Activated CD8-positive, alpha-beta memory T cell treated with anti-CD3 and anti-CD28 coated beads, Interleukin-2, amount 10 ng/mL, durations not matched to agents 7 days and 5 days (primary cell): Measurements from ENCODE around the gene B4GALT3. TPM values are rescaled to one million over a fixed set of nuclear protein-coding genes. Genes with fewer than 3 reads are reported as not detected.

ENCODE experiments used
- ATAC-seq: fragments of 150-1000 bp; cut with Tn5 transposase; one replicate; pipeline ENCODE4 v1.10.0; 2021; ENCODE audit warnings: moderate library complexity
- CTCF ChIA-PET: fragments of 350-600 bp; sonication (Branson Sonifier 250); formaldehyde crosslinking; loops from one replicate; lab custom pipeline; 2021; ENCODE audit warnings: antibody characterized with exemption; lab: Charles Lee
- DNase-seq: peaks from one replicate; pipeline ENCODE4 v3.0.0-alpha.2; 2020
- H3K27ac Mint-ChIP-seq: one replicate; pipeline ENCODE4 v1.8.0; 2021; ENCODE audit warnings: mild to moderate bottlenecking, mixed read lengths
- H3K27me3 Mint-ChIP-seq: one replicate; pipeline ENCODE4 v1.8.0; 2021; ENCODE audit warnings: mixed read lengths
- H3K36me3 Mint-ChIP-seq: one replicate; pipeline ENCODE4 v1.8.0; 2021; ENCODE audit warnings: mild to moderate bottlenecking, mixed read lengths
- H3K4me1 Mint-ChIP-seq: one replicate; pipeline ENCODE4 v1.8.0; 2021; ENCODE audit warnings: mixed read lengths
- H3K4me3 Mint-ChIP-seq: one replicate; pipeline ENCODE4 v1.8.0; 2021; ENCODE audit warnings: mild to moderate bottlenecking, moderate library complexity, mixed read lengths
- H3K9me3 Mint-ChIP-seq: one replicate; pipeline ENCODE4 v1.8.0; 2022; ENCODE audit warnings: low read depth, mixed read lengths
- total RNA-seq, 2 experiments: library from RNA; stranded (reverse); gene quantifications; one replicate each; pipeline ENCODE4 v1.2.3, GENCODE V29; 2021

B4GALT3 gene
- total RNA-seq, 2 experiments from 2014 or later, result 47.0 to 53.5 TPM

DNA sequence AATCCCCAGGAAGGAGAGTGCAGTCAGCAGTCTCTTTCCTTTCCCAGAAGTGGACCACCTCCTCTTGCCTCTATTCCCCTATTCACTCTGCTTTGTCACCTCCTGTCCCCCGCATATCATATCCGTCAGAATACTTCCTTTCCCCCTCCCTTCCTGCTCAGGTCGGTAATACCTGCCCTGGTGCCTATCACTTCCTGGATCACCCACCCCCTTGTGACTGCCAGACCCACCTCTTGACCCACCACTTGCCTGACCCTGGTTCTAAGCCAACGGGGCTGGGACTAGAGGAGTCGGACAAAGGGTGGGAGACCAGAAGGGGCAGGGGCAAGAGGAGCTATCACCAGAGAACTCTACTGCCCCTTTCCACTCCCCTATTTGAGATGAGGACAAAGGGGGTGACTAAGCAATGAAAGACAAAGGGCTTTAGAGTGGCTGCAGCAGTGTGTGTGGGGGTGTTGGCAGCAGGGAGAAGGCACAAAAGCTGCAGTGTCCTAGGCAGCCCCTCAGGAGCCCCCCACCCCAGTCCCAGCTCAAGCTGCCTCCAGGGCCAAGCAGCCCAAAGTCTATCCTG lies 23.2 kb upstream of the B4GALT3 start:
- Mint-ChIP-seq H3K36me3 (peaks cover 21% of the 10 kb centered on the region), H3K4me3 (no peak overlapping the region), H3K4me1 (peaks cover 62% of the 10 kb centered on the region), H3K27ac (peak overlapping the region; percentile 95), H3K27me3 (no peaks in the 10 kb centered on the region), H3K9me3 (no peaks in the 10 kb centered on the region)
- CTCF ChIA-PET, result interaction anchor here (1.0 to 7.0 kb wide), 9 partner anchors 8 to 182 kb away, joined by 3 to 89 read pairs (median 23); partner anchors contain the start of genes APOA2, B4GALT3, PPOX and TOMM40L
- DNase-seq (no peak), ATAC-seq (no peak)

GRCh38 chr1:161199506-161200139 lies 22.3 kb upstream of the B4GALT3 start:
- peaks cover 64% of the 10 kb centered on the region for H3K4me1 Mint-ChIP-seq
- H3K4me3 Mint-ChIP-seq, result no peak overlapping the region
- no peaks in the 10 kb centered on the region for H3K27me3 Mint-ChIP-seq
- H3K36me3 Mint-ChIP-seq, result peaks cover 15% of the 10 kb centered on the region
- no peaks in the 10 kb centered on the region for H3K9me3 Mint-ChIP-seq
- H3K27ac Mint-ChIP-seq, result peak overlapping the region; percentile 95
- DNase-seq (no peak), ATAC-seq (no peak)
- CTCF ChIA-PET, result interaction anchor here (1.0 to 3.9 kb wide), 4 partner anchors 14 to 107 kb away, joined by 3 to 14 read pairs (median 4); partner anchors contain the start of genes PPOX and TOMM40L

DNA sequence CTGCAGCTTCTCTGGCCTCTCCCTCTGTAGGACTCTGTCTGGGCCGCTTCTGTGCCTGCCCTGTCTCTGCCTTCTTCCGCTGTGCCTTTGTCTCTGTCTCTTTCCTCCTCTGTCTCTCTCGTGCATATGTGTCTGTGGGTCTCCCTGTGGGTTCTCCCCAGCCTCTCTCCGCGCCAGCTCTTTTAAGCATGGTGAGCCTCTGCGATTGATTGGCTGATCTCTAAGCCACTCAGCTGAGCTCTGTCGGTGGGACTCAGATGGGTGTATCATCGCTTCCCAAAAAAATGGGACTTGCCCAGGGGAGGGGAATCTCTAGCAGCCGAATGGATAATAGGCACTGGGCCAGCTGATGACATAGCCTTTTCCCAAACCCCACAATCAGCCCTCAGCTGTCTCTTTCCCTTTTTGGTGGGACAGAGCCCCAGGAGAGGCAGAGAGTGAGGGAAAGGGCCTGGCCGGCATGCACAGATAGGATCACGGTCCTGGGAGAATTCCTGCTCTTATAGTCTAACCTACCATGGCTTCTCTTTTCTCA lies 21.7 kb upstream of the B4GALT3 start, which contains the start of gene ADAMTS4:
TSS of gene ADAMTS4 (minus strand) at position 158 of the 535 bp plus-strand sequence. CDS start 427 bp downstream, outside the sequence.
- DNase-seq (no peak), ATAC-seq (no peak)
- Mint-ChIP-seq H3K36me3 (peaks cover 9% of the 10 kb centered on the region), H3K27me3 (no peaks in the 10 kb centered on the region), H3K27ac (peak within 1 kb of the TSS; percentile 95), H3K9me3 (no peaks in the 10 kb centered on the region), H3K4me1 (peaks cover 60% of the 10 kb centered on the region), H3K4me3 (no peak within 1 kb of the TSS)
- CTCF ChIA-PET, result interaction anchor here (0.9 to 2.3 kb wide), 6 partner anchors 18 to 183 kb away, joined by 3 to 6 read pairs (median 3); partner anchors contain the start of genes PPOX and TOMM40L

DNA sequence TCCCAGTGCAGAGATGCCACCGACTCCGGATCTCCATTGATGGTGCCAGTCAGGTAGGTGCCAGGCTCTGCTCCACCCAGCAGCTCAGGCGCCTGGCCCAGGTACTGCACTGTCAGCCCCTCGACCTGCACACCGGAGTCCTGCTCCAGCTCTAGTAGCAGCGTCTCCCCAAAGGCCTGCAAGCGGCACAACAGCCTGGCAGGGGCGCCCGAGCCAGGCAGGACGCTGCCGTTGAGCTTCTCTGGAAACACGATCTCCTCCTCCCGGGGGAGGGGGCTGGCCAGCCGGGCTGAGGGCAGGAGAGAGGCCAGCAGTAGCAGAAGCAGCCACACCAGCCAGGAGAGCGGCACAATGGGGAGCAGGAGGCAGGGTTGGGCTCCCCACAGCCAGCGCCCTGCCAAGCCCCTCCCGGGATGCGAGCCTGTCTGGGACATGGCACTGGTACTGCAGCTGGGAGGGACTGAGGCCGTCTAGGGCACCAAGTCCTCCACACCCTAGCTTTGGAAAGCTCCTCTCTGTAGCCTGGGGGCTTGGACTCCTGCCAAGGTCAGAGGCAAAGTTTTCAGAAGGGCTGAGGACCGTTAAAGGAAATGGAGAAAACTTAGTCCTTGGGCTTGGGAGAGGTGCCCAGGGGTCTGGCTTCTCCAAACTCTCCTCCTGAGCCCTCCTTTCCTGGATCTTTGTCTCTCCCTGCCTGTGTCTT lies 21.0 kb upstream of the B4GALT3 start:
- no peak overlapping the region for H3K4me3 Mint-ChIP-seq
- no peaks in the 10 kb centered on the region for H3K9me3 Mint-ChIP-seq
- no peaks in the 10 kb centered on the region for H3K27me3 Mint-ChIP-seq
- DNase-seq (no peak), ATAC-seq (no peak)
- H3K27ac Mint-ChIP-seq, result no peak overlapping the region
- H3K36me3 Mint-ChIP-seq, result peaks cover 4% of the 10 kb centered on the region
- H3K4me1 Mint-ChIP-seq, result peaks cover 54% of the 10 kb centered on the region
- CTCF ChIA-PET, result interaction anchor here (0.9 to 2.3 kb wide), 5 partner anchors 17 to 183 kb away, joined by 3 to 6 read pairs (median 3); partner anchors contain the start of genes PPOX and TOMM40L

GRCh38 chr1:161197560-161198193 lies 20.4 kb upstream of the B4GALT3 start:
- peaks cover 53% of the 10 kb centered on the region for H3K4me1 Mint-ChIP-seq

DNA sequence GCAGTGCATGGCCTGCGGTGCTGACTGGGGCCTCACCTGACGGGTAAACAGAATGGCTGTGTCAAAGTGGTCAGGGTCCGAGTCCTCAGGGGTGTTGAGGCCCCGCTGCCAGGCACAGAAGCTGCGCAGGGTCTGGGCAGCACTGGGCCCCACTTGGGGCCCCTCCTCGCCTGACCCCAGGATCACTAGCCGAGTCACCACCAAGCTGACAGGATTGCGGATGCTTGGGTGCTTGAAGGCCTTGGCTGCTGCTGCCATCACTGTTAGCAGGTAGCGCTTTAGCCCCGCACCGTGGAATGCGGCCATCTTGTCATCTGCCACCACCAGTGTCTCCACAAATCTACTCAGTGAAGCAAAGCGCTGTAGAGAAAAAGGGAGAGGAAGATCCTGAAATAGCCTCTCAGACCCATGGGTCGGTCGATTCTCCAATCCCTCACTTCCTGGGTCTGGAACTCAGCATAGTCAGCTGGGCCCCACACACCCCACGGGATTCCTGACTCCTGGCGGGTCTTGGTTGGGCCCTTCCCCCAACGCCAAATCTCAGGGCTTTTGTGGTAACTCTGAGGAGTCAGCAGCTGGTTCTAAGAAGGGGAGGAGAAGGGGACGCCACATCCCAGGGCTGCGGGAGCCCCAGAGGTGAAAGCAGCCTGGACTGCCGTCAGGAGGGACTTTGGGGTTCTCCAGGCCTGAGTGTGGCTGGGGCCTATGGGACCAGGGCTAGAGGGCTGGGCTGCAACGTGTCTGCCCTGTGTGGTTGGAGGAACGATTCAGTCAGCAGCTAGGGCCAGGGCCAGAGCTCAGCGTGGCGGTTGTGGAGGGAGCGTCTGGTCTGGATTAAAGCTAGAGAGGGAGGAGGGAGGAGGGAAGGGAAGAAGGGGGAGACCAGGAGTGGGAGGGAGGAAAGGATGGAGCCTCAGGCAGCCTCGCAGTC lies 19.5 kb upstream of the B4GALT3 start:
- Mint-ChIP-seq H3K9me3 (no peaks in the 10 kb centered on the region), H3K4me3 (no peak overlapping the region), H3K4me1 (peaks cover 59% of the 10 kb centered on the region), H3K36me3 (no peaks in the 10 kb centered on the region), H3K27ac (no peak overlapping the region), H3K27me3 (no peaks in the 10 kb centered on the region)
- CTCF ChIA-PET, result interaction anchor here (2.3 kb wide), 1 partner anchor 29 kb away, joined by 6 read pairs; the partner anchor contains the start of gene TOMM40L
- DNase-seq (no peak), ATAC-seq (no peak)

More at GRCh38 chr1:161197560-161198193, 20.4 kb upstream of the B4GALT3 start:
- no peaks in the 10 kb centered on the region for H3K27me3 Mint-ChIP-seq
- H3K36me3 Mint-ChIP-seq, result peaks cover 2% of the 10 kb centered on the region
- H3K9me3 Mint-ChIP-seq, result no peaks in the 10 kb centered on the region
- DNase-seq (no peak), ATAC-seq (no peak)
- no peak overlapping the region for H3K27ac Mint-ChIP-seq
- CTCF ChIA-PET, result interaction anchor here (1.0 to 2.3 kb wide), 2 partner anchors 28 to 32 kb away, joined by 3 to 6 read pairs; partner anchors contain the start of genes PPOX and TOMM40L
- no peak overlapping the region for H3K4me3 Mint-ChIP-seq

DNA sequence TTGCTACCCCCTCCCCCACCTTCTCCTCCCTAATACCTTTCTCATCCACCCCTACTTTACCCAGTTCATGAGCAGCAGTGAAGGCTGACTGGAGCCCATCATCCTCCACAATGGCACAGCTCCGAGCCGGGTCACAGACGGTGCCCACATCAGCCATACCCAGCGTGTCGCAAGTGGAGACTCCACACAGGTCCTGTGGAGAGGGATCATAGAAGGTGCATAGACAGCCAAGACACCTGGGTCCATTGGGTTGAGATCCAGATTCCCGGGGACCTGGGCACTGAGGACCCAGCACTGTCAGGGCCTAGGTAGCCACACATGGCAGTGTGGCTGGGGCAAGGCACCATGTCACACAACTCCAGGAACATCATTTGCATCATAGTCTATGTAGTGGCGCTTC lies 18.8 kb upstream of the B4GALT3 start:
- CTCF ChIA-PET, result interaction anchor here (7.0 kb wide), 1 partner anchor 7 kb away, joined by 58 read pairs; the partner anchor contains the start of gene NDUFS2
- no peak overlapping the region for H3K27ac Mint-ChIP-seq
- H3K27me3 Mint-ChIP-seq, result no peaks in the 10 kb centered on the region
- H3K9me3 Mint-ChIP-seq, result no peaks in the 10 kb centered on the region
- ATAC-seq, result no peak
- peaks cover 52% of the 10 kb centered on the region for H3K4me1 Mint-ChIP-seq
- no peak overlapping the region for H3K4me3 Mint-ChIP-seq
- H3K36me3 Mint-ChIP-seq, result no peaks in the 10 kb centered on the region
- no peak for DNase-seq

DNA sequence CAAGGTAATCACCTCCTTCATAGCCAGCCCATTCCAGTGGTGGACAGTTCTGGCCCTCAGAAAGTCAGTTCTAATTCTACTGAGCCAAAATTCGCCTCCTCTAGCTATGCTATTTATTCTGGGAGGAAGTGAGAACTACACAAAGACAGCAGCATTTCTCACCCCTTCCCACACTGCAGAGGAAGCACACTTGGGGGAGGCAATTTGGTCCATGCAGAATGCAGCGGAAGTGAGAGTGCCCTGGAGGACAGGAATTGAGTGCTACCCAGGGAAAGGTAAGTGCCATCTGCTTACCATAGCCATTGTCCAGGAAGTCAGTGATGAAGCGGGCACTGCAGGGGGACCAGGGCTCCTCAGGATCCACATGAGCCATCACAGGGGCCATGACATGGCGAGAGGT lies 17.9 kb upstream of the B4GALT3 start:
- no peak for ATAC-seq
- Mint-ChIP-seq H3K27ac (peak overlapping the region; percentile 61), H3K9me3 (no peaks in the 10 kb centered on the region), H3K4me1 (peaks cover 43% of the 10 kb centered on the region), H3K4me3 (no peak overlapping the region), H3K27me3 (no peaks in the 10 kb centered on the region), H3K36me3 (no peaks in the 10 kb centered on the region)
- CTCF ChIA-PET, result interaction anchor here (1.5 to 7.0 kb wide), 5 partner anchors 8 to 187 kb away, joined by 5 to 77 read pairs (median 23); partner anchors contain the start of genes NDUFS2 and TOMM40L
- no peak for DNase-seq

- DNase-seq, result no peak
- Mint-ChIP-seq H3K4me3 (no peak overlapping the region), H3K36me3 (no peaks in the 10 kb centered on the region), H3K27me3 (no peaks in the 10 kb centered on the region), H3K27ac (no peak overlapping the region), H3K9me3 (no peaks in the 10 kb centered on the region), H3K4me1 (peaks cover 38% of the 10 kb centered on the region)
- CTCF ChIA-PET, result interaction anchor here (0.9 to 7.0 kb wide), 10 partner anchors 7 to 198 kb away, joined by 3 to 77 read pairs (median 12); partner anchors contain the start of genes NDUFS2, PPOX and TOMM40L
- ATAC-seq, result no peak
These were observed 16.4 kb upstream of the B4GALT3 start for GRCh38 chr1:161193561-161194235.

DNA sequence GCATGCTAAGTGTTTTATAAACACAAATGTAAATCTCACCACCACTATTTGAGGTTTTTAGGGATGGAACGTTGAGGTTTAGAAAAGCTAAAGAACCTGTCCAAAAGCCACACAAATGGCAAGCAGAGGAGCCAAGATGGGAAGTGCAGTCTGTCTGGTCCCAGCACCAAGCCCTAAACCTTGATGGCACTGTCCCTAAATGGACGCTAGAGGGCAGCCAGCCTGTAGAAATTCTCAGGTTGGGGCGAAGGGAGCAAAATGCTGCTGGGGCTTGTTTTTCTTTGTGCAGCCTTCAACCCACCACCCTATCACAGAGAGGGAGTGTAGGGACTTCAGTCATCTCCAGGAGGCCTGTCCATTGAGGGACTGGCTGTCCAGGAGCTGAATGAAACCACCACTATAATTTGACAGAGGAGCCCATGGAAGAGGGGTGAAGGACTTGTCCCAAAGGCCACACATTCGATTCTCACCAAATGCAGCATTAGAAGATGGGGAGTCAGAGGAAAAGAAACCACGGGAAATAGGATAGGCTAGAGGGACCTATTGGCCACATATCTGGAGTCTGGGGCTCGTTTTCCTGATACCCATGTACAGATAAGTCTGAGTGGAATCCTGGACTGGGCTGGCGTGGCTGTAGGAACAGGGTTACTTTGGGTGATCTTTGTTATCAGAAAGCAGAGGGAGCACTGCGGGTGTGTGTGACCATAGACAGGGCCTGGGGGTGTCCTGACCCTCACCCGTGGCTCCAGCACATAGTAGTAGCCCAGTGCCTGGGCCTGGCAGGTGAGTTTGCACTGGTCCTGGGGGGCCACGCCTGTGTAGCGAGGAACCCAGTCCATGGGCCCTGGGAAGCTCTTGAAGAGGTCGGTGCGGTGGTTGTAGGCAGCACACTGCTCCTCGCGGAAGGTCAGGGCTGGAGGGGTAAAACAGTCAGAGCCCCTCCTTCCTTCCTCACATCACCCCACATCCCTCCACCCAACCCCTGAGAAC lies 15.5 kb upstream of the B4GALT3 start:
- DNase-seq (peak; percentile 82), ATAC-seq (peak; percentile 94)
- Mint-ChIP-seq H3K4me3 (no peak overlapping the region), H3K9me3 (no peaks in the 10 kb centered on the region), H3K27ac (peak overlapping the region; percentile 83), H3K4me1 (peaks cover 42% of the 10 kb centered on the region), H3K36me3 (peaks cover 1% of the 10 kb centered on the region), H3K27me3 (no peaks in the 10 kb centered on the region)
- CTCF ChIA-PET, result interaction anchor here (0.7 to 7.0 kb wide), 21 partner anchors 11 to 449 kb away, joined by 3 to 77 read pairs (median 4); partner anchors contain the start of genes B4GALT3, NDUFS2, PPOX and TOMM40L
